HG02798 (cell line): ENCODE data around the gene LGALSL.
"Not testable (repeated sequence)": the region's sequence is repeated elsewhere in the genome, so short reads cannot be mapped to it uniquely, and the experiment has no call there.

ENCODE experiments used
- ATAC-seq: cut with Tn5 transposase; IDR thresholded peaks from one replicate; pipeline ENCODE4 v1.9.1; 2021; ENCODE audit warnings: mild to moderate bottlenecking; ENCODE audit not compliant: unreplicated experiment, poor library complexity

The LGALSL gene

DNA sequence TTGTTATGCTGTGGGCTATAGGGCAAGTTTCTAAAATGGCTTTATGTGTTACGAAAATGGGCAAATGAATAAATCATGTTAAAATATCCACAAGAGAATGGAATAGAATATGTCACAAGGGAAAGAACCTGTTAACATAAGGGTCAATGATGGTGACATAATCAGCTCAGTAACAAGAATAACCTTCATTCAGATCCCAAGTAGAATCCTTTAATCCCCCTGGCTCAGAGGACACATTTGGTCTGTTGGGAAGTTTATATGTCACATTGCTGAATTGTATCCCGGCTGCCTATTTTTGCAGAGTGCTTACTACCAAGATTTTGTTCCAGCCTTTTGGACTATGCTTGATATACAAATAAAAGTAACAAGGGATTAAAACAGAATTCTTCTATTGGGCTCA is 13.1 kb upstream of the LGALSL start:
- no peak for ATAC-seq

GRCh38 chr2:64442277-64442676 is 11.7 kb upstream of the LGALSL start:
- ATAC-seq = no peak

DNA sequence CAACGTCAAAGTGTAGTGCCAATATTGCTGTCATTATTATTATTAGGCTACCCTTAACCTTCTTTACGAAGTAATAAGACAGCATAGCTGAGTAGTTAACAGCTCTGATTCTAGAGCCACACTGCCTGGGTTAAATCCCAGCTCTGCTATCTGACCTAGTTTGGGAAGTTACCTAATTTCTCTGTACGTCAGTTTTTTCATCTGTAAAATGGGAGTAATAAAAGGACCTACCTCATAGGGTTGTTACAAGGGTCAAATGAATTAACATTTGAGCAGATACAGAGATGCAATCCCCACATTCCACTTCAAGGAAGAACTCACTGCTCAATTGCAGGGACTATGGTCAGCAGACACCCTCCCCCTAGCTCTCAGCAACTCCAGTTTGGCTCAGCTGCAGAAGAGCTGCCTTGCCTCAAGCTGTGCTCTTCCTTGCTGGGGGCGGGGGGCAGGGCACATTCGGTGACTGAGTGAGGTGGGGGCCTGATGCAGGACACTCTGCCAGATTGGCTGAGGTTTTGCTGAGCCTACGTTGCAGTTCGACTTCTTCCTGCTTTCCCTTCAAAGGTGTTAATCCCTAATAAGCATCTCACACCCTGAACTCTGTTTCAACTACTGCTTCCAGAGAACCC is 11.0 kb upstream of the LGALSL start:
- no peak for ATAC-seq

GRCh38 chr2:64445970-64446369 is 8.0 kb upstream of the LGALSL start:
- not testable (repeated sequence) for ATAC-seq

DNA sequence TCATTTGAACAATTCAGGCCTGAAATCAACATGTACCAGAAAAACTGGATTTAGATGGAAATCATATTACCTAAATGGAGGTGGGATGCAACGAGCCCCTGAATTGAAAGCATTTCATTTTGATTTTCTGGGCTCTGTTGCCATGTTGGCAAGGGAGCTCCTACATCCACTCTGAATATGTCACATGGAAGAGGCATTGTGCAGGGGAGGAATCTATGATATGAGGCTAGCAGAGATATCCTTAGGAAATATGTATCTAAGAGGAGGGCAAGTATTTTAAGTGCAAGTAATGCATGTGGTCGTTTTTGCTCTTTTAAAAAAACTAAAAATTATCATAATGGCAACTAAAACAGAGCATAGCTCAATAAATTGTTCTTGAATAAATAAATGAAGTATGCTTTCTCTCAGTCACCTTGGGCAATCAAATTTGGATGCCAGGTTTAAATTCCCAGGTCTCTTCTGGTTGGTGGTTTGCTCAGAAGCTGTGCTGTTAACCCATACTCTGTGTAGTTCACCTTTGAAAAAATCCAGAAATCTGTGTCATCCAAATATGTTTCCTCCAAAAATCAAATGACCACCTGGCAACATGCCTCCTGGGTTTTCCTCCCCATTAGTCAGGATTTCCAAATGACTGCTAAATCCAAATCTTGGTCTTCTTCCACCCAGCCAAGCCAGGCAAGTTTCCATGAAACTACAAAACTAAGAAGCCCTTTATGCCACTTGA is 6.5 kb upstream of the LGALSL start:
- ATAC-seq = no peak

DNA sequence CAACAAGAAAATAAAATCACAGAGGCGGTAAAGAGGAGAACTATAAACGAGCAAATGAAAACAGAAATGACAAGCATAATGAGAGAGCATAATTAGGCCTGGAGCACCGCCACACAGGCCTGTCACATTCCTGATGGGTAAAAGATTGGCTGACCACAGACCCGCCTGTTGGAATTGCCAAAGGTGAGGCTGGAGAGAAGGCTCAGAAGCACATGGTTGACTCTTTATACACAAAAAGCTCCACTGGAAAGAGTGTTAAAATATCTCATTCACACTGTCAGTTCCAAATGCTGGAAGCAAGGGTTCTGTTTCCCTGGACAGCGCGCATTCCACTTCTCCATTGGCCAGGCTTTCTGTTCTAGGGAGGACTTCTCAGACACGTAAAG is 5.9 kb upstream of the LGALSL start:
- no peak for ATAC-seq

- no peak for ATAC-seq
Observed at GRCh38 chr2:64451051-64451450, 2.9 kb upstream of the LGALSL start.

GRCh38 chr2:64454386-64455332 is 697 bp downstream of the LGALSL start:
- ATAC-seq = peak; percentile 61

DNA sequence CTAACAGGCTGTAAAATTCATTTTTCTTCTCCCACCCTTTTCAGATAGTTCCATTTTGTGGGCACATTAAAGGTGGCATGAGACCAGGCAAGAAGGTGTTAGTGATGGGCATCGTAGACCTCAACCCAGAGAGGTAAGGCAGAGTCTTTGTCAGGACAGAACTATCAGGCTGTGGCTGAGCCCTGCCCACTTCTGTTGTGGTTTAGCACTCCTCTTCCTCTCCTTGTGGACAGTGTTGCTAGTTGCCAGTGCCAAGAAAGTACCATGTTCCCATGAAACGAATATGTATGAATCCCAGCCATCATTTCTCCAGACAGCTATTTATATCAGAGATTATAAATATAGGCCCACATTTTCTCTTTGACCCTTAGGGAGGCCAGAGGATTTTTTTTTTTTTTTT is 1.6 kb downstream of the LGALSL start:
- ATAC-seq = no peak

DNA sequence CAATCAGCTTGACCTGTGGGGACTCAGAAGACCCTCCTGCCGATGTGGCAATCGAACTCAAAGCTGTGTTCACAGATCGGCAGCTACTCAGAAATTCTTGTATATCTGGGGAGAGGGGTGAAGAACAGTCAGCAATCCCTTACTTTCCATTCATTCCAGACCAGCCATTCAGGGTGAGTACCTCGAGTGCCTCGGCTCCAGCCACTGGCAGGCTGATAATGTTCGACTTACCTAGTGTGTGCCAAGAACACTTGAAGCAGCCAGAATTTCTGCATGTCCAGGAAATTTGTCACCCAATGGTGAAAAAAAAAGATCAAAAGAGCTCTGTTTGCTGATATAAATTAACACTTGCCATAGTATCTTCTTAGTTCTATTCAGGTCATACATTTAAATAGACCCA is 2.3 kb downstream of the LGALSL start:
- no peak for ATAC-seq

DNA sequence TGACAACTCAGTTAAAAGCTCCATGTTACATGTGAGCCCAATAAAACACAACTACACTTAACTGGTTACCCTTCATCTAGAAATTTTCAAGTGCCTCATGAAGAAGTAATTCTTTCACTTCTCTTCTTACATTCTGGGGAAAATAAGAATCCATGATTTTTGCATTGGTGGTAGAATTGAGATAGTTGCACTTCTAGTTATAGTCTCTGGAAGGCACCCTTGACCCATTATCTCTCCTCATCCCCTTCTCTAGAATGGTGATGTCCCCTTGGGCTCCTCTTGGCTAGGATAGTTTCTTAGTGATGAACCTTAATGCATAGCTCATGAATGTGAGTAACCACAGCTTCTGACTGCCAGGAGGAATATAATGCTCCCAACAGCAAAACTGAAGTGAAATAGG is 3.6 kb downstream of the LGALSL start:
- no peak for ATAC-seq

- ATAC-seq = no peak
Observed at GRCh38 chr2:64459575-64459974, 5.6 kb downstream of the LGALSL start.

GRCh38 chr2:64460330-64460729 is 6.4 kb downstream of the LGALSL start:
- no peak for ATAC-seq

GRCh38 chr2:64461271-64462058 is 7.5 kb downstream of the LGALSL start:
- no peak for ATAC-seq

GRCh38 chr2:64462171-64462570 is 8.2 kb downstream of the LGALSL start:
- ATAC-seq = no peak

DNA sequence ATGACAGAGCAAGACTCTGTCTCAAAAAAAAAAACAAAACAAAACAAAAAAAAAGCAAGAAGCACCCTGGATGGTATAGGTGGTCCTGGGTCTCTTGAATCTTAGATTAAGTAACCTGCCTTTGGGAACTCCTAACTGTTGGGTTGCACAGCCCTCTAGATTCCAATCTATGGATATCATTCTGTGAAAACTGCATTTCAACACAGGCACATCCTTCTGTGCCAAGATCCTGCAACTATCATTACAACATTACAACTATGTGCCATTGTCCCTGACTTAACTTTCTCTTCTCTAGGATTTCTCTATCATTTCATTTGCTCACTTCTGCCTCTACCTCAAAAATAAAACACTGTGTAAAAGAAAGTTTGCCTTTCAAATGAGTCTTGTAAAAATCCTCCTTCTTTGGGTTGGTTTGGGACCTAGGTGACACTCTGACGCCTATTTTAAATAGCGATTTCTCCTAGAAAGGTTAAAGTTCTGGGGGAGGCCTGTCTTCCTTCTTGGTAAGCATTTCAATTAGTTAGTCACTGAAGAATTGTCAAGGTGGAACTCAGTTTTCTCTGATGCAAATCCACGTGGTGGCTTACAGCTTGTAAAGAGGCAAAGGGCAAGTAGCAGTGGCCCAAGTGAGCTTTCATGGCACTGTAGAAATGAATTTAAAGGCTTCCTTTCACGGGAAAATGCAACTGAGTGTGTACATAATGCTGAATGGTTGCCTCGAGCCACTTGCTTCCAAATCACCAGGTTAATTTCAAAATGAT is 9.2 kb downstream of the LGALSL start:
- no peak for ATAC-seq

GRCh38 chr2:64463781-64464180 is 9.8 kb downstream of the LGALSL start:
- ATAC-seq = no peak

GRCh38 chr2:64466478-64467085 is 12.6 kb downstream of the LGALSL start:
- ATAC-seq = no peak
